Lung (tissue), 12 donors: ENCODE data around the gene FADS6. TPM values are rescaled to one million over a fixed set of nuclear protein-coding genes. Genes with fewer than 3 reads are reported as not detected.
"Not testable (repeated sequence)": the region's sequence is repeated elsewhere in the genome, so short reads cannot be mapped to it uniquely, and the experiment has no call there.

Experiments used
- ATAC-seq: fragments of 200-7000 bp; cut with Tn5 transposase; one replicate; pipeline ENCODE4 v1.9.1; 2020; ENCODE audit warnings: moderate number of reproducible peaks; ENCODE audit not compliant: insufficient read depth, low FRiP score
- DNase-seq, 3 donors: peaks; one replicate each; pipeline ENCODE4 v3.0.0-alpha.2; 2013 to 2017
- H3K27ac ChIP-seq, 2 donors: one replicate each; pipeline ENCODE4 v1.5.1; 2013; ENCODE audit warnings: mild to moderate bottlenecking in 2 of 2, moderate library complexity in 2 of 2, control low read depth in 1 of 2, inconsistent platforms in 1 of 2, low read depth in 1 of 2, low read length in 1 of 2
- H3K27me3 ChIP-seq, 3 donors: one replicate each; pipeline ENCODE4 v1.5.1; 2013; ENCODE audit warnings: low read length in 2 of 3; ENCODE audit not compliant: control insufficient read depth in 3 of 3, insufficient read depth in 3 of 3
- H3K36me3 ChIP-seq, 4 donors: one replicate each; pipeline ENCODE4 v1.5.1; 2013; ENCODE audit warnings: low read length in 4 of 4, mild to moderate bottlenecking in 1 of 4, moderate library complexity in 1 of 4; ENCODE audit not compliant: control insufficient read depth in 4 of 4, insufficient read depth in 4 of 4
- H3K4me1 ChIP-seq, 5 donors: one replicate each; pipeline ENCODE4 v1.5.1; 2013; ENCODE audit warnings: low read length in 5 of 5, mild to moderate bottlenecking in 2 of 5, moderate library complexity in 1 of 5; ENCODE audit not compliant: control insufficient read depth in 5 of 5, insufficient read depth in 5 of 5
- H3K4me3 ChIP-seq: one replicate; pipeline ENCODE4 v1.5.1; 2013; ENCODE audit warnings: mild to moderate bottlenecking, control low read depth, moderate library complexity
- H3K9ac ChIP-seq, 2 donors: one replicate each; pipeline ENCODE4 v1.5.1; 2013; ENCODE audit warnings: low read length in 2 of 2, control low read depth in 1 of 2; ENCODE audit not compliant: insufficient read depth in 1 of 2
- H3K9me3 ChIP-seq, 4 donors: one replicate each; pipeline ENCODE4 v1.5.1; 2013; ENCODE audit warnings: low read length in 3 of 4, mild to moderate bottlenecking in 1 of 4, moderate library complexity in 1 of 4; ENCODE audit not compliant: control insufficient read depth in 4 of 4, insufficient read depth in 3 of 4
- CTCF ChIP-seq: IDR thresholded peaks from 2 replicates; pipeline ENCODE4 v1.5.1; 2012; ENCODE audit warnings: mild to moderate bottlenecking; ENCODE audit errors: control extremely low read depth, extremely low read depth
- WGBS, 2 donors: extraction: QIAGEN DNeasy Blood & Tissue Kit; methylation state at CpG; one replicate each; pipeline ENCODE4 v1.1.7; 2013; 5-methylcytosine and 5-hydroxymethylcytosine counted together
- polyA plus RNA-seq, 2 donors: library from polyadenylated mRNA; stranded (reverse); fragments of 200-250 nt; gene quantifications; one replicate each; pipeline ENCODE4 v1.2.1, GENCODE V29; 2013
- total RNA-seq, 2 donors: library from RNA; depleted of rRNA in 1 of 2; stranded (reverse); fragments of >200 nt in 1 of 2; gene quantifications; one replicate each; pipeline ENCODE4 v1.2.1, GENCODE V29; 2014 to 2021
- donor health status: control.
- donor health status: control.
- donor health status: Bipolar disorder and iron deficiency.
- donor health status: healthy.
- donor health status: DM: yes; HTN: yes; CAD: no.

Gene FADS6
- total and polyA plus RNA-seq, 4 donors: not detected

GRCh38 chr17:74916851-74917199, 23.4 kb upstream of the FADS6 start:
- no peak for TF ChIP-seq CTCF
- Histone ChIP-seq H3K27ac (no peak overlapping the region), H3K9ac (no peak overlapping the region), H3K4me3 (no peak overlapping the region), H3K27me3 (peaks cover 4 to 11% (median 9%) of the 10 kb centered on the region in 3 donors), H3K9me3 (no peaks in the 10 kb centered on the region), H3K4me1 (peaks cover 0 to 9% (median 0%) of the 10 kb centered on the region in 5 donors), H3K36me3 (no peaks in the 10 kb centered on the region)
- WGBS, 2 donors: 89 to 90% methylated on average over 11 of the region's 11 CpGs
- DNase-seq: no peak
- no peak for ATAC-seq

GRCh38 chr17:74916136-74916850, 22.9 kb upstream of the FADS6 start:
- Histone ChIP-seq H3K27me3 (peaks cover 4 to 9% (median 8%) of the 10 kb centered on the region in 3 donors), H3K36me3 (no peaks in the 10 kb centered on the region), H3K4me3 (no peak overlapping the region), H3K9ac (no peak overlapping the region), H3K4me1 (peaks cover 0 to 4% (median 0%) of the 10 kb centered on the region in 5 donors), H3K27ac (no peak overlapping the region), H3K9me3 (no peaks in the 10 kb centered on the region)
- TF ChIP-seq CTCF: no peak
- DNase-seq (no peak), ATAC-seq (no peak)
- 86 to 92% methylated on average over 13 of the region's 13 CpGs for WGBS, 2 donors

- H3K9me3 ChIP-seq, H3K36me3 ChIP-seq, H3K9ac ChIP-seq, H3K4me1 ChIP-seq, H3K27ac ChIP-seq, H3K27me3 ChIP-seq, DNase-seq, H3K4me3 ChIP-seq, ATAC-seq: not testable (repeated sequence)
- WGBS, 2 donors: 68 to 83% methylated on average over 8 of the region's 8 CpGs
These were observed 18.0 kb upstream of the FADS6 start for GRCh38 chr17:74911423-74911822.

- H3K4me1 ChIP-seq: not testable (repeated sequence)
- WGBS, 2 donors: 74 to 78% methylated on average over 4 of the region's 4 CpGs
These were observed 15.7 kb upstream of the FADS6 start for GRCh38 chr17:74909097-74909496.

More at GRCh38 chr17:74909097-74909496, 15.7 kb upstream of the FADS6 start:
- H3K27me3 ChIP-seq, ATAC-seq, H3K36me3 ChIP-seq, H3K27ac ChIP-seq, H3K4me3 ChIP-seq, H3K9me3 ChIP-seq, H3K9ac ChIP-seq, DNase-seq: not testable (repeated sequence)
